ENCODE measurements around the gene TSPAN17.
"Not testable (repeated sequence)": the region's sequence is repeated elsewhere in the genome, so short reads cannot be mapped to it uniquely, and the experiment has no call there.

The TSPAN17 gene, protein sequence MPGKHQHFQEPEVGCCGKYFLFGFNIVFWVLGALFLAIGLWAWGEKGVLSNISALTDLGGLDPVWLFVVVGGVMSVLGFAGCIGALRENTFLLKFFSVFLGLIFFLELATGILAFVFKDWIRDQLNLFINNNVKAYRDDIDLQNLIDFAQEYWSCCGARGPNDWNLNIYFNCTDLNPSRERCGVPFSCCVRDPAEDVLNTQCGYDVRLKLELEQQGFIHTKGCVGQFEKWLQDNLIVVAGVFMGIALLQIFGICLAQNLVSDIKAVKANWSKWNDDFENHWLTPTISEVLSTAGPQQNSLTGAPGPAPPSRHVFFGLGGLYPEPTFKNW

GRCh38 chr5:176647030-176647842 lies at the start of gene TSPAN17:
TSS of gene TSPAN17 (plus strand) at chr5:176647484. CDS start at chr5:176647616, 132 bp downstream.
- DNase-seq (ENCODE audit: insufficient read length, low spot score) (peak; percentile 96), FAIRE-seq (peak; percentile 96)

GRCh38 chr5:176599749-176600430 lies 47.4 kb upstream of the TSPAN17 start:
- FAIRE-seq; DNase-seq (ENCODE audit: insufficient read length, low spot score): not testable (repeated sequence)

DNA sequence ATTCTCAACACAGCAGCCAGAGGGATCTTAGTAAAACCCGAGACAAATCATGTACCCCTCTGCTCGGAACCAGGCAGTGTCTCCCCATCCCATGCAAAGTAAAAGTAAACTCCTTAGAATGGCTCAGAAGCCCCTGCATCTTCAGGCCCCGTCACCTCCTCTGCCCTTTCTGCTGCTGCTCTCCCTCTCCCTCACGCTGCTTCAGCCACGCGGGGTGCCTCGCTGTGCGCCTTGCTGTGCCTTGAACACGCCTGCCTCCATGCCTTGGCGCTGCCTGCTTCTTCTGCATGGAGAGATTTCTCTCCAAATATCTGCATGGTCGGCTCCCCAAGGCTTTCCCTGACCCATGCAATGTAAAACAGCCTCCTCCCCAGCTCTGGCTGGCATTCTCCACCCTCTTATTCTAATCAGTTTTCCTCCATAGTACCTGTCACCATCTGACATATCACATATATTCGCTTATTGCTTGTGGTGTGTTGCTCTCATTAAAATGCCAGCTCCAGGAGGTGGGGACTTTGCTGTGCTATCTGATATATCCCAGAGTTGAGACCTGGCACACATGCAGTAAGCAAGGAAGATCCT lies 45.3 kb upstream of the TSPAN17 start:
- DNase-seq (ENCODE audit: insufficient read length, low spot score) (no peak), FAIRE-seq (no peak)

DNA sequence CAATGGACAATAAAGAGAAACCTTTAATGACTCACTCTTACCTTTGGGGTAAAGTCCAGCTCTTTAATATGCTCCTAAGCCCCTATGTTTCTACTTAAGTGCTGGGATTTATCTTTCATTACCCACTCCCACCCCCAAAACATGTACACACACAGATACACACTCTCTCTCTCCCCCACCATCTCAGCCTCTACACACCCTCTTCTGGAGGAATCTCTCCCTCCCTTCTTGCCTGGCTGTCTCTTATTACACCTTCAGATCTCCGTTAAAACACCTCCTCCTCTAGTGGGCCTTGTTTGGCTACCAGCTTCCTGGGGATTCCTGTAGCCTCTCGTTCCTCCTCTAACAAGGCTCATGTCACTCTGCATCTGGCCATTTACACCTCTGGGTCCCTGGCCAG lies 44.2 kb upstream of the TSPAN17 start:
- no peak for FAIRE-seq

GRCh38 chr5:176606032-176606431 lies 41.3 kb upstream of the TSPAN17 start:
- DNase-seq (ENCODE audit: insufficient read length, low spot score): no peak

More for the DNA sequence above, 44.2 kb upstream of the TSPAN17 start:
- DNase-seq (ENCODE audit: insufficient read length, low spot score): no peak

DNA sequence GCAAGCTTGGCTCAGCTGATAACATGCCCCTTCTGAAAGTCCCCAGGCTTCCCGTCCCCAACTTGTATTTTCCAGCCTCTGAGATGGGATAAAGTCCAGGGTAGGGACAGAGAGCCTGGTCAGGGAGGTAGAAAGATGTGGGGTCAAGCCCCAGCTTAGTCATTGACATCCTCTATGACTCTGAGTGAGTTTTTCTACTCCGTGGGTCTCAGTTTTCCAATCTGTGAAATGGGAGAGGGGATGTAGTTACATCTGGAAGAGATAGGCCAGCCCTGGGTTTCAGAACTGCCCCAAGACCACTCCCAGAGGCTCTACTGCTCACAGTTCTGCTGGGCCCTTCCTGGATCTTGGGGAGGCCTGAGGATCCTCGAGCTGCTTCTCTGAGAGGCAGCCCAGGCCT lies 40.4 kb upstream of the TSPAN17 start:
- DNase-seq (ENCODE audit: insufficient read length, low spot score): no peak
- FAIRE-seq: no peak

More at GRCh38 chr5:176606032-176606431, 41.3 kb upstream of the TSPAN17 start:
- no peak for FAIRE-seq

GRCh38 chr5:176608142-176608705 lies 39.1 kb upstream of the TSPAN17 start:
- no peak for DNase-seq (ENCODE audit: insufficient read length, low spot score)
- FAIRE-seq: no peak

GRCh38 chr5:176608937-176609723 lies 38.2 kb upstream of the TSPAN17 start:
- peak; percentile 82 for FAIRE-seq
- no peak for DNase-seq (ENCODE audit: insufficient read length, low spot score)

- DNase-seq (ENCODE audit: insufficient read length, low spot score) (peak; percentile 83), FAIRE-seq (peak; percentile 69)
Observed at GRCh38 chr5:176609724-176610434, 37.4 kb upstream of the TSPAN17 start, which contains the start of gene GPRIN1. TSS of gene GPRIN1 (minus strand) at chr5:176610156. CDS start at chr5:176599834, 10,322 bp downstream.

DNA sequence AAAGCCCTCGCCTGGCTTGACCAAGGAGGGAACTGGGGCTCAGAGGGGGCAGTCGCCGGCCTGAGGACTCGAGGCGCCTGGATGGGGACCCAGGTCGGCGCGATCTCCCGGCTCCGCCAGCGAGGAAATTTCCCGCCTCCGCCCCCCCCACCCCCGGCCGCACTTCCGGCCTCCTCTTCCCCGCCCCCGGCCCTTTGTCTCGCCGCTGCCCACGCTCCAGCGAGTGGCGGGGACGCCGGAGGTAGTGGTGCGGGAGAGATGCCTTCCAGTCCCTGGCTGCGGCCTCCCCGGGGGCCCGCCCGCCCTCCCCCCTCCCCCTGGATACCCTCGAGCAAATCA lies 36.9 kb upstream of the TSPAN17 start:
- FAIRE-seq: no peak
- no peak for DNase-seq (ENCODE audit: insufficient read length, low spot score)

DNA sequence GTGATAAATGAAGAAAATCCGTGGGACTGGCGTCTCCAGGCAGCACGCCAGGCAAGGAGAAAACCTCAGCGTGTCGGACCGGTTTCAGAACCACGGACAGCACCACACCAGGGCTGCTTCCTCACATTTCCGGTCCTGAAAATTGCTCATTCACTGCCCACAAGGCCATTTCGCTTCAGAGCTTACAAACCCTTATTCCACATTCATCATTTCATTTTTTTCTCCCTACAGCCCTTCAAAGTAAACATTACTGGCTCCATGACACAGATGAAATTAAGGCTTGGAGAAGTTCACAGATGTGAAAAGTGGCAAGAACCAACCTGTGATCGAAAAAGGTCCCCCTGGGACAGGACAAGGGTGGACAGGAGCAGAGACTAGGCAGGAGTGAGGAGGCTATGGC lies 35.8 kb upstream of the TSPAN17 start:
- DNase-seq (ENCODE audit: insufficient read length, low spot score) (peak; percentile 69), FAIRE-seq (no peak)

GRCh38 chr5:176612008-176612407 lies 35.3 kb upstream of the TSPAN17 start:
- FAIRE-seq (no peak), DNase-seq (ENCODE audit: insufficient read length, low spot score) (no peak)

- DNase-seq (ENCODE audit: insufficient read length, low spot score) (no peak), FAIRE-seq (no peak)
Observed at GRCh38 chr5:176612855-176613254, 34.4 kb upstream of the TSPAN17 start.

DNA sequence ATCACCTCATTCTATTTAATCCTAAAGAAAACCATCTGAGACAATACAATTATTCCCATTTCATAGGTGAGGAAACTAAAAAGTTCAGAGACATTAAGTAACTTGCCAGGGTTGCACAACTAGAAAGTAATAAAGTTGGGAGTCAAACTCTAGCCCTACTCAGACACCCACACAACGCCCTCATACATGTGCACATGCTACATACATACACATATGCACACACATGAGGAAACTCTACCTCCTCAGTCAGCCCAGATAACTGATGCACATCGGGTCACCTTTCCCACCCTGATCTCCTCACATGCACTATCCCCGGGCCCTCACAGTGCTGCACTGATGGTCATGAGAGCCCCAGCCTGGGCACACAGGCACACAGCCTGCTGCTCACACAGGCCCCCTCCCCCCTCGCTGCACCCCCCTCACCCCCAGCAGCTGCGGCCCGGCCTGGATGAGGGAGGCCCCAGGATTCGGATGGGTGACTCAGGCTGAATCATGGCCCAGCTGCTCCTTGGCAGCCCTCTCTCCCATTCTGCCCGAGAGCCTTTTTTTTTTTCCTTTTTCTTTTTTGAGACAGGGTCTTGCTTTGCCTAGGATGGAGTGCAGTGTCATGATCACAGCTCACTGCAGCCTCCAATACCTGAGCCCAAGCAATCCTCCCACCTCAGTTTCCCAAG lies 32.3 kb upstream of the TSPAN17 start:
- no peak for FAIRE-seq
- no peak for DNase-seq (ENCODE audit: insufficient read length, low spot score)

DNA sequence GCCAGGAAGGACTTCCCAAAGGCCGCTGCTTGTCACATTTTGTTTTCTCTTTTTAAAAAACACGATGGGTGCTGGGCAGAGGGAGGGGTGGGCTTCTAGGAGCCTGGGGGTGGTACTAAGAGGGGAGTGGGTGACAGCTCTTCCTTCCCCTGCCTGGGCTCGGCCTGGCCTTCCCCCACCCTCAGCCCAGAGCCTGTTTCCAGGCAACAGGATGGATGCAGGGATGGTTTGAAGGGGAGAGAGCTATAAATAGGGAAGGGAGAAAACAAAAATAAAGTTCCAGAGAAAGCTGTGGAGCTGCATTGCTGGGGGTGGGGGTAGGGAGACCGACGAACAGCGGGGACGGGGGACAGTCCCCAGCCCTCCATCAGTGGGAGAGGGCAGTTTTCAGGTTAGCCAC lies 30.8 kb upstream of the TSPAN17 start:
- no peak for FAIRE-seq

DNA sequence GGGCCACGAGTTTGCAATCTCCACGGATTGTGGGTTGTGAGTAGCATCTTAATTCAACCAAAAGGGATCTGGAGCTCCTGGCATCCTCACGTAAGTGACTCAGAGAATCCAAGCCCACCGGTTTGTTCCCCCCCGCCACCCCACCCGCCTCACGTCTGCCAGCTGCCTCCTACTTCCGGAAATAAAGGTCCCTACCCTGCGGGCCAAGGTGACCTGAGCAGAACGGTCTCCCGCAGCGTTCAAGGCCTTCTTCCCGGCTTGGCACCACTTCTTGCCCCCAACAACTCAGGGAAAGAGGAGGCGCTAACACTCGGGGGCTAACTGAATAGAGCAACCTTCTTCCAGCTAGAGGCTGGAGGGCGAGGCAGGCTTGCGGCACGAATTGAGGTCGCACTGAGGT lies 28.5 kb upstream of the TSPAN17 start:
- FAIRE-seq (no peak), DNase-seq (ENCODE audit: insufficient read length, low spot score) (no peak)

More for the DNA sequence above, 30.8 kb upstream of the TSPAN17 start:
- DNase-seq (ENCODE audit: insufficient read length, low spot score): no peak

DNA sequence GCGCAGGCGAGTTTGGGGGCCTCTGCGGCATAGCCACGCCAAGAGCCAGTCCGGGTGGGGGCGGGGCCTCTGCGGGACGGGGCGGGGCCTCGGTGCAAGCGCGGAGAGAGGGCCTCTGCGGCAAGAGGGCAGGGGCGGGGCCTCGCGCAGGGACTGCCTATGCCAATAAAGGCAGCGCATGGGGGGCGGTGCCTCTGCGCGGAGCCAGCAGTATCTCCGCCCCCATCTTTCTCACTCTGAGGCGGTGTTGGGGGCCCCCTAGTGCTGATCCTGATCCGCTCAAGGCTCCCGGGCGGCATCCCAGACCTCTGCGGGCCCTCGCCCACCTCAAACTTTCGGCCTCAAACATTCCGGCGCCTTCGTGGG lies 28.1 kb upstream of the TSPAN17 start:
- no peak for DNase-seq (ENCODE audit: insufficient read length, low spot score)

GRCh38 chr5:176619569-176620332 lies 27.5 kb upstream of the TSPAN17 start:
- DNase-seq (ENCODE audit: insufficient read length, low spot score) (no peak), FAIRE-seq (no peak)

More for the DNA sequence above, 28.1 kb upstream of the TSPAN17 start:
- no peak for FAIRE-seq

All from HTR-8/SVneo (cell line).